ENCODE results near the gene SSR2.

DNA sequence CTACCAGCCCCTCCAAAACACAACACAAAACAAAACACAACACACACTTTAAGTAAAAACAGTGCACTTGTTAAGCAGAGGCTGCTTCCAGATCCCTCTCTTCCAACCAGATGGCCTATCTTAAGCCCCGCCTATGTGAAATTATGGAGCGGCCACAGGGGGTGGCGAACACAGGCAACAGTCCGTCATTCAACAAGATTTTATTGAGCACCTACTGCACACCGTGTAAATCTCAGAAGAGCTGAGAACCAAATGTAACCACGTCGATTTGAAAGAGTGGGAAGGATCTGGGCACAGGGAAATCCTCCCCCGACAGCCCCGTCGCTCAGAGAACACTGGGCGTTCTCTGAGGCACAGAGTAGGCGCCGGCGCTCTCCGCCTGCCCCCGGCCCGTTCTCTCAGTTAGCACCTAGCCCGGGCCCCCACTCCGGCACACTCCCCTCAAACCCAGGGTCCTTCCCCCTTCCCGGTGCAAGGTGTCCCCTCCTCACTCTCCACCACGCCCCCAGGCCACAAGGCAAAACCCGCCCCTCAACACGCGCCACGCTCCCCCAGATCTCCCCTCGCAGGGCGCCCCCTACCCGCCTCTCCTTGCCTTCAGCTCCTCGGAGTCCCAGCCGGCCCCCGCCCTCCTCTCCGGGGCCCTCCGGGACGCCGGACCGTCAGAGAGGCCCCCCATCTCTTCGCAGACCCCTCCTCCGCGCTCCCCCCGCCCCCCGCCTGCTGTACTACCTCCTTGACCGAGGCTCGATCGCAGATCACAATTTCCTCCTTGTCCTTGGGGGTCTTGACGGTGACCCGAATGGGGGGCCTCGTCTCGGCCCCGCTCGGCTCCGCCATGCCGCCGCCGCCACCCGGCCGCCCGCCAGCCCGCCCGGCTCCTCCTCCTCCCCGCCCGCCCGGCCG is 32.4 kb upstream of the SSR2 start:
- TF ChIP-seq POLR2A (IDR thresholded peaks at IDR 0.05) = no peak
- TF ChIP-seq, protein P1, sequence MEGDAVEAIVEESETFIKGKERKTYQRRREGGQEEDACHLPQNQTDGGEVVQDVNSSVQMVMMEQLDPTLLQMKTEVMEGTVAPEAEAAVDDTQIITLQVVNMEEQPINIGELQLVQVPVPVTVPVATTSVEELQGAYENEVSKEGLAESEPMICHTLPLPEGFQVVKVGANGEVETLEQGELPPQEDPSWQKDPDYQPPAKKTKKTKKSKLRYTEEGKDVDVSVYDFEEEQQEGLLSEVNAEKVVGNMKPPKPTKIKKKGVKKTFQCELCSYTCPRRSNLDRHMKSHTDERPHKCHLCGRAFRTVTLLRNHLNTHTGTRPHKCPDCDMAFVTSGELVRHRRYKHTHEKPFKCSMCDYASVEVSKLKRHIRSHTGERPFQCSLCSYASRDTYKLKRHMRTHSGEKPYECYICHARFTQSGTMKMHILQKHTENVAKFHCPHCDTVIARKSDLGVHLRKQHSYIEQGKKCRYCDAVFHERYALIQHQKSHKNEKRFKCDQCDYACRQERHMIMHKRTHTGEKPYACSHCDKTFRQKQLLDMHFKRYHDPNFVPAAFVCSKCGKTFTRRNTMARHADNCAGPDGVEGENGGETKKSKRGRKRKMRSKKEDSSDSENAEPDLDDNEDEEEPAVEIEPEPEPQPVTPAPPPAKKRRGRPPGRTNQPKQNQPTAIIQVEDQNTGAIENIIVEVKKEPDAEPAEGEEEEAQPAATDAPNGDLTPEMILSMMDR (IDR thresholded peaks at IDR 0.05) = no peak
